HG03342 (cell line): Measurements from ENCODE around the gene SPINK7.
A peak's percentile ranks its signal among the peaks of the same experiment; 100 is the strongest.
"Not testable (repeated sequence)": the region's sequence is repeated elsewhere in the genome, so short reads cannot be mapped to it uniquely, and the experiment has no call there.

Experiments
- ATAC-seq: cut with Tn5 transposase; IDR thresholded peaks from one replicate; pipeline ENCODE4 v1.9.1; 2021; ENCODE audit warnings: mild to moderate bottlenecking, moderate library complexity; ENCODE audit not compliant: unreplicated experiment

Gene SPINK7

GRCh38 chr5:148312153-148312552 is at the start of gene SPINK7:
Gene SPINK7 (plus strand): TSS chr5:148312423. CDS start chr5:148312484, 61 bp downstream.
- ATAC-seq = no peak

- ATAC-seq = no peak
Measured at GRCh38 chr5:148267962-148268361, 44.3 kb upstream of the SPINK7 start.

GRCh38 chr5:148268566-148268965 is 43.7 kb upstream of the SPINK7 start, which contains the start of gene SPINK13:
Gene SPINK13 (plus strand): TSS chr5:148268794. CDS start chr5:148270073, 1,279 bp downstream.
- ATAC-seq = no peak

GRCh38 chr5:148275129-148275528 is 37.1 kb upstream of the SPINK7 start:
- not testable (repeated sequence) for ATAC-seq

- not testable (repeated sequence) for ATAC-seq
Measured at GRCh38 chr5:148280893-148281292, 31.3 kb upstream of the SPINK7 start.

GRCh38 chr5:148281336-148281735 is 30.9 kb upstream of the SPINK7 start:
- ATAC-seq = not testable (repeated sequence)

GRCh38 chr5:148290271-148291195 is 21.7 kb upstream of the SPINK7 start:
- ATAC-seq = peak; percentile 49

GRCh38 chr5:148297731-148298130 is 14.5 kb upstream of the SPINK7 start:
- ATAC-seq = no peak

GRCh38 chr5:148306446-148306845 is 5.8 kb upstream of the SPINK7 start:
- ATAC-seq = no peak

GRCh38 chr5:148309019-148309418 is 3.2 kb upstream of the SPINK7 start:
- ATAC-seq = no peak

- no peak for ATAC-seq
Measured at GRCh38 chr5:148309746-148310145, 2.5 kb upstream of the SPINK7 start.

GRCh38 chr5:148311484-148311883 is 739 bp upstream of the SPINK7 start:
- ATAC-seq = no peak

GRCh38 chr5:148314187-148314586 is 2.0 kb downstream of the SPINK7 start:
- ATAC-seq = no peak

- ATAC-seq = no peak
Measured at GRCh38 chr5:148314731-148315130, 2.5 kb downstream of the SPINK7 start.

- not testable (repeated sequence) for ATAC-seq
Measured at GRCh38 chr5:148320011-148320963, 8.1 kb downstream of the SPINK7 start.

- no peak for ATAC-seq
Measured at GRCh38 chr5:148333262-148333849, 21.1 kb downstream of the SPINK7 start.

- ATAC-seq = no peak
Measured at GRCh38 chr5:148335259-148335658, 23.0 kb downstream of the SPINK7 start, which contains the start of gene SPINK9. Gene SPINK9 (plus strand): TSS chr5:148335559. CDS start chr5:148335614, 55 bp downstream.

GRCh38 chr5:148336704-148337435 is 24.6 kb downstream of the SPINK7 start:
- peak; percentile 86 for ATAC-seq

GRCh38 chr5:148342371-148343045 is 30.3 kb downstream of the SPINK7 start:
- no peak for ATAC-seq

- no peak for ATAC-seq
Measured at GRCh38 chr5:148343046-148343407, 30.8 kb downstream of the SPINK7 start.
